ENCODE measurements around the gene MAN1C1.
A peak's percentile ranks its signal among the peaks of the same experiment; 100 is the strongest.
"Not testable (repeated sequence)": the region's sequence is repeated elsewhere in the genome, so short reads cannot be mapped to it uniquely, and the experiment has no call there.

MAN1C1 gene

DNA sequence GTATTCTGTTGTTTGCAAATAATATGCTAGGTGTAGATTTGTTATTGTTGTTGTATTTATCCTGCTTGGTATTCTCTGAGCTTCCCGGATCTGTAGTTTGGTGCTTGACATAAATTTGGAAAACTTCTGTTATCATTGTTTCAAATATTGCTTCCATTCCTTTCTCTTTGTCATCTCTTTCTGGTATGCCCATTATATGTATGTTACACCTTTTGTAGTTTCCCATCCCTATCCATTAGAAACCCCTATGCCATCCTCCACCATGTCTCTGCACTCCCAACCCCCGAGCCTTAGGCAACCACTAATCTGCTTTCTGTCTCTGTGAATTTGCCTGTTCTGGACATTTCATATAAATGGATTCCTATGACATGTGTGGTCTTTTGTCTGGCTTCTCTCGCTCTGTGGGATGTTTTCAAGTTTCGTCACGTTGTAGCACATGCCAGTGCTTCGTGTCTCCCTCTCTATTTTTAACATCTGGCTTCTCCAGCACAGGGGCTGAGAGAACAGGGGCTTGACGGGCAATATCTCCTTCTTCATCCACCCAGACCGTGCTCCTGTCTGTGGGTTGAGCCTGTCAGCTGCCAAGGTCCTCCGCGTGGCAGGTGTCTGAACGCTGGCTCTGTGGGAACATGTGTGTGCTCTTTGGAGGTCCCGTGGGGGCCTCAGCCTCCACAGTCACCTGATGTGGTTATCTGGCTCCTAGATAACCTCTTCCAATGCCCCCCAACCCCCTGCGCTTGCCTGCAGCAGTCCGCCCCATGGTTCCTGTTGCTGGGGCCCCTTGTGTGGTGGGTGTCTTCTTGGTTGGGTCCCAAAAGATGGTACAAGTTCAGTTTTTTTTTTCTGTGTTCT, 32.8 kb upstream of the MAN1C1 start:
- no peak for DNase-seq

DNA sequence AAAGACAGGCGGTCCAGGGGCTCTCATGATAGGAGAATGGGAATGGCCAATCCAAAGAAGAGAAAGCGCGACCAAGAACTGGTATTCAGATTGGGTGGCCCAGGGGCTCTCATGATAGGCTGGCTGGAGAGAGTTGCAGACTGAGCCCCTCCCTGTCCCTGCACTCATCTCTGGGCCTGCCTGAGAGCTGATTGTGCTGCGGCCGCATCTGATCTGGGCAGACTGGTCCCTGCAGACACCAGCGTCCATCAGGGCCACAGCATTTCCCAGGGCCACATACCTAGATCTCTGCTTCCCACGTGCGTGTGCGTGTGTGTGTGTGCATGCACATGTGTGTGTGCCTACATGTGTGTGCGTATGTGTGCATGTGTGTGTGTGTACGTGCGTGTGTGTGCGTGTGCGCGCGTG, 30.4 kb upstream of the MAN1C1 start:
- no peak for DNase-seq

DNA sequence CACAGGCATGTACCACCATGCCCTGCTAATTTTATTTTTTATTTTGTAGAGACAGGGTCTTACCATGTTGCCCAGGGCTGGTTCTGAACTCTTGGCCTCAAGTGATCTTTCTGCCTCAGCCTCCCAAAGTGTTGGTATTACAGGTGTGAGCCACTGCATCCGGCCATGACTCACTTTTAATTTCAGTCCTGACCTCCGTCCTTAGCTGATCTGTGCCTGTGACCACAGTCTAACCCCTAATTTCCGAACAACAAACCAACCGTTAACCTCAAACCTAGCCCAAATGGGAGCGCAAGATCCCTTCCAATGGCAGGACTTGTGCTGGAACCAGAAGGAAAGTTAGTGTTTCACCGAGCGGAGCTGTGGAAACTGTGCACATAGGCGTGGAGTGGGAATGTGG, 29.3 kb upstream of the MAN1C1 start:
- no peak for DNase-seq

DNA sequence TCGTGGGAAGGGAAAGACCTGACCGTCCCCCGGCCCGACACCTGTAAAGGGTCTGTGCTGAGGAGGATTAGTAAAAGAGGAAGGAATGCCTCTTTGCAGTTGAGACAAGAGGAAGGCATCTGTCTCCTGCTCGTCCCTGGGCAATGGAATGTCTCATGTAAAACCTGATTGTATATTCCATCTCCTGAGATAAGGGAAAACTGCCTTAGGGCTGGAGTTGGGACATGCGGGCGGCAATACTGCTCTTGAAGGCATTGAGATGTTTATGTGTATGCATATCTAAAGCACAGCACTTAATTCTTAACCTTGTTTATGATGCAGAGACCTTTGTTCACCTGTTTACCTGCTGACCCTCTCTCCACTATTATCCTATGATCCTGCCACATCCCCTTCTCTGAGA, 28.4 kb upstream of the MAN1C1 start:
- not testable (repeated sequence) for DNase-seq

DNA sequence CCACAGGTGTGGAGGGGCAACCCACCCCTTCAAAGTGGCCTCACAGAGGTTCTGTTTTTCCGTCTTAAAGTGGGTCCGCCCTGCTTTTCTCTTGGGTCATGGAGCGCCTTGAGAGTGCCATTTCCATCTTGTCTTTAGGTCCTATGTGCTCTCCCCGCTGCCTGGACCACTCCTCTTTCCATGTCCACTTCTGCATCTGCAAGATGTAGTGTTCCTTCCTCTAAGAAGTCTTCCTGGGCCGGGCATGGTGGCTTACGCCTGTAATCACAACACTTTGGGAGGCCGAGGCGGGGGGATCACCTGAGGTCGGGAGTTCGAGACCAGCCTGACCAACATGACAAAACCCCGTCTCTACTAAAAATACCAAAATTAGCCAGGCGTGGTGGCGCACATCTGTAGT, 27.8 kb upstream of the MAN1C1 start:
- not testable (repeated sequence) for DNase-seq

DNA sequence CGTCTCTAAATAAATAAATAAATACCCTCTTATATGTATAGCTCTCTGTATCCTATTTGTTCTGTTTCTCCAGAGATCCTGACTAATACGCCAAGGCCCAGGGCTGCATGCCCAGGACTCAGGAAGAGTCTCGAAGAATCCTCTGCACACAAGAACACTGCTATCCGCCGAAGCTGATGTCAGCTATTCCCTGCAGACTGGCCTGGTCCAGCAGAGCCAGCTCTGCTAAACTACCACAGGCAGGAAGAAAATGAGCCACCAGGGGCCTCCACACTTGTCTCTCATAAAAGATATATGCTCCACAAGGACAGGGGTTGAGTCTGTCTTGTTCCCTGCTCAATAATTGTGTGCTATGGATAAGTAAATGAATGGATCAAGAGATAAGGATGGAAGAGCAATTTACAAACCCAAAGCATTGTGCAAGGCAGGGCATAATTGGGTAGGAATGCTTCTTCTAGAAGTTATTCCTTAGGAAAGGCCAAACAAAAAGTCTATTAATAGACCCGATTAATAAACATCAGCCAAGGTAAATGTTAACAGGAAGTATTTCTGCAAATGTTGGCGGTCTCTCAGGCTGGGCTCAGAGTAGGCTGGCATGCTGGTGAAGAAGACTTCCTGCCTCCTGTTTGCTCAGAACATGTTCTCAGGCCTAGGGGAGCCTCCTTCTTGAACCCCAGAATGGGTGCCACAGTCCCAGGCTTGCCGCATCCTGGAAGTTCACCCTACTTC, 26.3 kb upstream of the MAN1C1 start:
- no peak for DNase-seq

DNA sequence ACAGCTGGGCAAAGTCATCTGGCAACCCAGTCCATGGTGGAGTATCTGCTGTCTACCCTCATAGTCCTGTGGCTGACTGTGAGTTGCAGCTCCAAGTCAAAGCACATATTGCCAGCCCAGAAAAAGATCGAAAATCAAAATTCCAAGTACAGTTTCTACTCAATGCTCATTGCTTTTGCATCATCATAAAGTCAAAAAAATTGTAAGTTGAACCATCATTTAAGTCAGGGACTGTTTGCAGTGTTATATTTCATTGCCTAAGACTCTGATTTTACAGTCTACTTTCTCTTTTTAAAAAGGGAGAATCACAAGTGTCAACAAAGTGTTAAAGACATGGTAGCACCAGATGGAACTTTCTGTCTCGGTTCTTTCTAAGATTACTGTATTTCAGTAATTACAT, 22.7 kb upstream of the MAN1C1 start:
- no peak for DNase-seq

DNA sequence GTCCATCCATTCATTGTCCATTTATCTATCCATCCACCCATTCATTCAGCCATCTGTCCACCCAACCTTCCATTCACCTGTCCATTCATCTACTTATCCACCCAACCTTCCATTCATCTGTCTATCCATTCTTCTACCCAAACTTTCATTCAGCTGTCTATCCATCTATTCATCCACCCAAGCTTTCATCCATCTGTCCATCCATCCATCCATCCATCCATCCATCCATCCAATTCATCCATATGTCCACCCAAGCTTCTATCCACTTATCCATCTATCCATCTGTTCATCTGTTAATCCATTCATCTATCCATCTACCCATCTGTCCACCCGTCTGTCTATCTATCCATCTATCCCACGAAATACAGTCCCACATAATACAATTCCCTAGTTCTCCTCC, 21.6 kb upstream of the MAN1C1 start:
- DNase-seq: no peak

DNA sequence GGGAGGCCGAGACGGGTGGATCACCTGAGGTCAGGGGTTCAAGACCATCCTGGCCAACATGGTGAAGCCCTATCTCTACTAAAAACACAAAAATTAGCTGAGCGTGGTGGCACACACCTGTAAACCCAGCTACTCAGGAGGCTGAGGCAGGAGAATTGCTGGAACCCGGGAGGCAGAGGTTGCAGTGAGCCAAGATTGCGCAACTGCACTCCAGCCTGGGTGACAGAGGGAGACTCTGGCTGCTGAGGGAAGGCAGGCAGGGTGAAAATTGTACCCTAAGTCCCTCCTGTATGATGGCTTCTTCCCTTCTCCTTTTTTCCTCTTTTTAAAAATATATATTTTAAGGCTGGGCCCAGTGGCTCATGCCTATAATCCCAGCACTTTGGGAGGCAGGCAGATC, 19.9 kb upstream of the MAN1C1 start:
- not testable (repeated sequence) for DNase-seq

DNA sequence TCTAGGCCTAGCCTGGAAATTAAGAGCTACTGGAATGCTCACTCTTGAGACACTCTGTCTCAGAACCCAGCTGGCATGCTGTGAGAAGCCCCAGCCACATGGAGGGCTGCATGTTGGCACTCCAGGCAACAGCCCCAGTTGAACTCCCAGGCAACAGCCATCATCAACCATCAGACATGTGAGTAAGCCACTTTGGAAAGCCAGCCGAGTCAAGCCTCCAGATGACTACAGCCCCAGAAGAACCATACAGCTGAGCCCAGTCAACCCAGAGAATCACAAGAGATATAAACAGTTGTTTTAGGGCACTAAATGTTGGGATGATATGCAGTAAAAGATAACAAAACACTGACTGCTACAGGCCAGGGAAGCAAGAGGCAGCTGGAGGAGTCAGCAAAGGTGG, 17.7 kb upstream of the MAN1C1 start:
- no peak for DNase-seq

DNA sequence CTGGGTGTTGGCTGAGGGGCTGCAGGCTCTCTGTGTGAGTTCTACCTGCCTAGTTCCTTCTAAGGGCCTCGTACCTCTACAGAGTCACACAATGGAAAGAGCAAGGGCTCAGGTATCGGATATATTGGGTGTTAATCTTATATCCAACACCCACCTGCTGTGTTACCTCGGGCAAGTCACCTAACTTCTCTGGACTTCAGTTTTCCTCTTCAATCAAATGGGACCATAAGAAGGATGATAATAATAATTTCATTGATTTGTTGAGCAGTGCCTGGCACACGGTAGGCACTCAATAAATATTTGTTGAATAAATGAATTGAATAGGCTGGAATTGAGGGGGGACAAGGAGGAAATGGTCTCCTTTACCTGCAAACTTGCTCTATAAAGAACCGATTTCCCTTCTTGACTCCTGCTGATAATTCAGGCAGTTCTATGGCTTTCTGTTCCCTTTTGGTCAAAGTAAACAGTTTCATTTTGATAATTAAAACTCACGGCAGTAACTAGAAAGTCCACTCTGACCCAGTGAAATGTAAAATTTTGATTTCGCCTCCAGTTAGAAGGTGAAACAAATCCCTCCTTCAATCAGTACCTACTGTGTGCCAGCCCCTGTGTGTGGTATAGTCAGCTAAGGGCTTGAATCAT, 16.5 kb upstream of the MAN1C1 start:
- no peak for DNase-seq

DNA sequence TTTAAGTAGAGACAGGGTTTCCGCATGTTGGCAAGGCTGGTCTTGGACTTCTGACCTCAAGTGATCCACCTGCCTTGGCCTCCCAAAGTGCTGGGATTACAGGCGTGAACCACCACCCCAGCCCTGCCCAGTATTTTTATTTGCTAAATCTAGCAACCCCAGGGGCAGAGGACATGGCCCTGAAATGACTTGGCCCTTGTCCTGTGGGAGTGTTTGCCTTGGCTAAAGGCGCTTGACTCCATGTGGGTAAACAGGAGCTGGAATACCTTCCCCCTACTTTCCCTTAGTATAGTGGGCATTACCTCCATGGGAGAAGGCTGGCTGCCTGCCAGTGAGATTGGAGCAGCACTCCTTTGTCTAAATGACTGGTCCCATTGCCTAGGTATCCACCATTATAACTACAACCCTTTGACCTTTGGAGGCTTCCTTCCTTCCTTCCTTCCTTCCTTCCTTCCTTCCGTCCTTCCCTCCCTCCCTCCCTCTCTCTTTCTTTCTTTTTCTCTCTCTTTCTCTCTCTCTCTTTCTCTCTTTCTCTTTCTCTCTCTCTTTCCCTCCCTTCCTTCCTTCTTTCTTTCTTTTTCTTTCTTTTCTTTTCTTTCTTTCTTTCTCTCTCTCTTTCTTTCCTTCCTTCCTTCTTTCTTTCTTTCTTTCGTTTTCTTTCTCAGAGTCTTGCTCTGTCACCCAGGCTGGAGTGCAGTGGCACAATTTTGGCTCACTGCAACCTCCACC, 15.5 kb upstream of the MAN1C1 start:
- DNase-seq: not testable (repeated sequence)

DNA sequence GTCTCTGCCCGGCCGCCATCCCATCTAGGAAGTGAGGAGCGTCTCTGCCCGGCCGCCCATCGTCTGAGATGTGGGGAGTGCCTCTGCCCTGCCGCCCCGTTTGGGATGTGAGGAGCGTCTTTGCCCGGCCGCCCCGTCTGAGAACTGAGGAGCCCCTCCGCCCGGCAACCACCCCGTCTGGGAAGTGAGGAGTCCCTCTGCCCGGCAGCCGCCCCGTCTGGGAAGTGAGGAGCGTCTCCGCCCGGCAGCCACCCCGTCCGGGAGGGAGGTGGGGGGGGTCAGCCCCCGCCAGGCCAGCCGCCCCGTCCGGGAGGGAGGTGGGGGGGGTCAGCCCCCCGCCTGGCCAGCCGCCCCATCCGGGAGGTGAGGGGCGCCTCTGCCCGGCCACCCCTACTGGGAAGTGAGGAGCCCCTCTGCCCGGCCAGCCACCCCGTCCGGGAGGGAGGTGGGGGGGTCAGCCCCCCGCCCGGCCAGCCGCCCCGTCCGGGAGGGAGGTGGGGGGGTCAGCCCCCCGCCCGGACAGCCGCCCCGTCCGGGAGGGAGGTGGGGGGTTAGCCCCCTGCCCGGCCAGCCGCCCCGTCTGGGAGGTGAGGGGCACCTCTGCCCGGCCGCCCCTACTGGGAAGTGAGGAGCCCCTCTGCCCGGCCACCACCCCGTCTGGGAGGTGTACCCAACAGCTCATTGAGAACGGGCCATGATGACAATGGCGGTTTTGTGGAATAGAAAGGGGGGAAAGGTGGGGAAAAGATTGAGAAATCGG, 12.6 kb upstream of the MAN1C1 start:
- DNase-seq: not testable (repeated sequence)

DNA sequence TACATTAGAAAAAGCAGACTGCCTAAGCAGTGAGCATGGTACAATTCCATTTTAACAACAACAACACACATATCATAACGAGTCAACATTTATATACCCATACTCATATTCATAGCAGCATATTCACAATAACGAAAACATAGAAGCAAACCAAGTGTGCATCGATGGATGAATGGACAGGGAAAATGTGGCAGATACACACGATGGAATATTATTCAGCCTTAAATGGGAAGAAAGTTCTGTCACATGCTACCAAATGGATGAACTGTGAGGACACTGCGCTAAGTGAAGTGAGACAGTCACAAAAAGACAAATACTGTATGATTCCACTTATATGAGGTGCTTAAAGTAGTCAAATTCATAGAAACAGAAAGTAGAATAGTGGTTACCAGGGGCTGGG, 9.5 kb upstream of the MAN1C1 start:
- DNase-seq: no peak

DNA sequence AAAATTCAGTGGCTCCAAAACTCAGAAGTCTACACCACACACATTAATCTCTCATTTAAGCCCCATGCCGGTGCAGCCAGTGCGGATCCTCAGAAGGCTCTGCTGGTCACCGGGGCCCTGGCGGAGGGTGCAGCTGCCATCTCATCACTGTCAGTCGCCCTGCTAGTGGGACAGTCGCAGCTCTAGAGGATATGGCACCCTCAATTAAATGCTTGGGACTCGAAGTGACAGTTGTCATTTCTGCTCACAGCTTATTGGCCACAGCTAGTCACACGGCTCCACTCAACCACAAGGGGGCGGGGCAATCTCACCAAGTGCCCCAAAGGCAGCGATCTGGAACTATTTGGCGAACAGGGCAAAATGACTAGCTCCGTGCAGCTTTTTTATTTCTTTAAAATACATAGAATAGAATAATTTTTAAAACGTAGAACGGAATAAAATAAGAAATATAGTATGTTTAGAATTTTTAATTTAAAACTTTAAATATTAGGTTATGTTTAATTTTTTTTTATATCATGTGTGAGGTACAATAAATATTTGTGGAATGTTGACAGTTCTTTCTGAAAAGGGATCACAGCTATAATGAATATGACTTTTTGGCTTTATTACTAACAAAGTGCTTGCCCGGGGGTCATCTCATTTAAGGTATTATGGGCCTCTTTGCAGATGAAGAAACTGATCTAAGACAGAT, 8.0 kb upstream of the MAN1C1 start:
- DNase-seq: peak; percentile 70

DNA sequence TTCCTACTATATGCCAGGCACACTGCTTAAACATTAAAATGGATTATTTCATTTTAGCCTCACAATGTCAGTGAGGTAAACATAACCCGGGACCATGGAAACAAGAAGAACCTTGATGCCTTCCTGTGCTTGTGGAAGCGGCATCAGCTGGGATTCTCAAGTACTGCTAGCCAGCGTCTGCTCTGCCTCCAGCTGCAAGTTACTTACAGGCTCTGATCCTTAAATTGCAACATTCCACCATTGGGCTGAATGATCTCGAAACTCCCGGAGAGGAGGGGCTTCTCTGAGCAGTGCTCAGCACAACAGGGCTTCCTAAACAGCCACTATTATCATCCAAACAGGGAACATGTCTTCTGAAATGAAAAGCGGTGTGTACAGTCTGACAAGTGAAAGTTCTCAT, 6.7 kb upstream of the MAN1C1 start:
- DNase-seq: no peak

DNA sequence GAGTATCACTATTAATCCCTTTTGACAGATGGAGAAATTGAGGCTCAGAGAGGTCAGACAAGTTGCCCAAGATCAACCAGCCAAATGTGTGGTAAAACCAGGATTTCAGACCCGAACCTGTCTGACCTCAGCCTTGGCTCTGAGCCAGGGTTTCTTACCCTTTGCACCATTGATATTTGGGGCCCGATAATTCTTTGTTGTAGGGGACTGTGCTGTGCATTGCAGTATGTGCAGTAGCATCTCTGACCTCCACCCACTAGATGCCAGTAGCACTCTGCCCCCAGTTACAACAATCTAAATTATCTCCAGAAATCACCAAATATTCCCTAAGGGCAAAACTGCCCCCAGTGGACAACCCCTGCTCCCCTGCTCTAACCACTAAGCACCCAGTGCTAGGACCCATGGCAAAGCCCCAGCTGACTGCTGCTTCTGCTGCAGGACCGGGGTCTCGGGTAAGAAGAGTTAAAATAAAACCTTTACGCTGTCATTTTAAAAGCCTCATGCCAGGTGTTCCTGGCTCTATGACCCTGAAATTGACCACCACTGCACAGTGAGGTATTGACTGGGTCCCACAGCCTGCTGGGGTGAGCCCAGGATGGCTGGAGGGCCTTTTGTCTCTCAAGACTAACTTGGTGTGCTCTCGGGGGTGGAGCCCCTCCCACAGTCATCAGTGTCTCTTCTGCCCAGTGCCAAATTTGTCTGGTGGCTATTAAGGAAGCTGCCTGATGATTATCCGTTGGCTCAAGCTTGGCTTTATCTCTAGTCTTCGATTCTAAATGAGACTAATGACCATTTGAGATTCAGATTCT, 5.6 kb upstream of the MAN1C1 start:
- DNase-seq: no peak

DNA sequence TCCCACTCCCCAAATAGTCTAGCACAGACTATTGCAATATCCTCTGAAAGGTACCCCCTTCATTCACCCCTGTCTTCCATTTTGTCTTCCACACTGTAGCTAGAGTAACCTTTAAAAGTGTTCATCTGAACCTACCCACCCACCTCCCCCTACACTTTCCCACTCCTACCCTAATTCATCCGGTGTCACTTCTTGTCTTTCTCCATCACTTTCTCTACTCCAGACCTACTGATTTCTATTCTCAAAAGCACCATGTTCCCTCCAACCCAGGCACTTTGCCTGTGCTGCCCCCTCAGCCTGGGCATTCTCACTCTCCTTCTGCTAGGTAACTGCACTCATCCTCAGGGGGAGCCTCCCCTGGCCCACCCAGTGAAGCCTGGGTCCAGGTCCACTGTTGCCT, 4.7 kb upstream of the MAN1C1 start:
- DNase-seq: no peak

DNA sequence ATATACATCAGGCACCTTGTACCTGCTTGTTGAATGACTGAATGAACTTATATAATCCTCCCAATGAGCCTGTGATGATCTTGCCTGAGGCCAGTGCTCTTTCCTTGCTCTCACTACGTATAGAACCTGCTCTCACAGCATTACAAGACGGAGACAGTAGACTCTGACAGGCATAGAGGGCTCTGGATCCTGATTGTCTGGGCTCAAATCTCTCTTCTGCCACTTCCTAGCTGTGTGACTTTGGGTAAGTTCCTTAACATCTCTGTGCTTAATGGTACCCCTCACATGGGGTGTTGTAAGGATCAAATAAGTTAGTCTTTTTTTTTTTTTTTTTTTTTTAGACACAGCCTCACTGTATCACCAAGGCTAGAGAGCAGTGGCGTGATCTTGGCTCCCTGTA, 4.2 kb upstream of the MAN1C1 start:
- DNase-seq: no peak

DNA sequence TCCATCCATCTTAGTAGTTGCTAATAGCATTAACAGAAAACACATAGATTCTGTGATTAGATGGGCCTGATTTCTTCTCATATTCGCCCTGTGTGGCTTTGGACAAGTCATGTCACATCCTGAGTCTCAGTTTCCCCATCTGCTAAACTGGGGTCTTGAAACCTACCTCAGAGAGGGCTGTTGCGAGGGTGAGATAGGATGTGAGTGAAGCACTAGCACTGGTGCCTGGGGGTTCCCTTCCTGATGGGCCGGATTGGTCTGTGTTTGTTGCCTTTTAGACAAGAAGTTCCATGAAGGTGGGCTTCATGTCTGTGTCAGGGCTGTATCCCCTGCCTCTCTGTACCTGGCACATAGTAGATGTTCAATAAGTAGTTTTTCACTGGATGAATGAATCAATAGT, 3.5 kb upstream of the MAN1C1 start:
- DNase-seq: no peak
